Cardiac muscle cell (in vitro differentiated cells and primary cell): ENCODE measurements around the gene OR1L1. TPM values are rescaled to one million over a fixed set of nuclear protein-coding genes. Genes with fewer than 3 reads are reported as not detected.

Experiments
- DNase-seq, 2 donors: peaks; one replicate each; pipeline versions ENCODE4 v3.0.0 to v3.0.0-alpha.2; 2010 to 2017; ENCODE audit warnings: low read depth in 1 of 2, low spot score in 1 of 2
- H3K27ac ChIP-seq: fragments of 200-600 bp; sonication (generic); 2 replicates; pipeline ENCODE4 v1.5.1; 2016
- H3K27me3 ChIP-seq: fragments of 200-600 bp; sonication (generic); 2 replicates; pipeline ENCODE4 v1.6.0; 2016; ENCODE audit warnings: control low read depth
- H3K36me3 ChIP-seq: fragments of 200-600 bp; sonication (generic); 2 replicates; pipeline ENCODE4 v1.5.1; 2016; ENCODE audit warnings: control low read depth
- H3K4me1 ChIP-seq: fragments of 200-600 bp; sonication (generic); 2 replicates; pipeline ENCODE4 v1.8.1; 2017; ENCODE audit warnings: low read depth, mild to moderate bottlenecking, mixed run types
- H3K4me3 ChIP-seq: fragments of 200-600 bp; sonication (generic); 2 replicates; pipeline ENCODE4 v1.5.1; 2016; ENCODE audit warnings: mild to moderate bottlenecking
- H3K9me3 ChIP-seq: fragments of 200-600 bp; sonication (generic); 2 replicates; pipeline ENCODE4 v1.5.1; 2017; ENCODE audit warnings: low read depth, mild to moderate bottlenecking, control low read depth
- CTCF ChIP-seq: IDR thresholded peaks from 2 replicates; pipeline ENCODE4 v1.5.1; 2012; ENCODE audit warnings: low read depth, mild to moderate bottlenecking, low read length
- polyA plus RNA-seq: library from polyadenylated mRNA; unstranded; fragments of >200 nt; fragmentation: Nextera tagmentation; extraction: Ambion mirVana; gene quantifications from 2 replicates; pipeline ENCODE4 v1.2.1, GENCODE V29; 2016
- total RNA-seq: library from RNA; depleted of rRNA; stranded (reverse); fragments of >200 nt; gene quantifications from 2 replicates; pipeline ENCODE4 v1.2.3, GENCODE V29; 2016

Gene OR1L1
- total and polyA plus RNA-seq, 2 experiments from 2014 or later = not detected

GRCh38 chr9:122657527-122657926, 4.0 kb upstream of the OR1L1 start, which contains the start of gene OR1B1:
Gene OR1B1 (minus strand): TSS chr9:122657627.
- Histone ChIP-seq H3K4me3 (no peak within 1 kb of the TSS), H3K27ac (no peak within 1 kb of the TSS), H3K4me1 (no peaks in the 10 kb centered on the region), H3K36me3 (no peaks in the 10 kb centered on the region), H3K9me3 (peaks cover 4% of the 10 kb centered on the region), H3K27me3 (no peaks in the 10 kb centered on the region)
- DNase-seq = no peak
- TF ChIP-seq CTCF = no peak

- Histone ChIP-seq H3K4me3 (no peak overlapping the region), H3K27me3 (no peaks in the 10 kb centered on the region), H3K4me1 (no peaks in the 10 kb centered on the region), H3K27ac (no peak overlapping the region), H3K9me3 (no peaks in the 10 kb centered on the region), H3K36me3 (no peaks in the 10 kb centered on the region)
- TF ChIP-seq CTCF = no peak
- no peak for DNase-seq
These were observed 11.0 kb downstream of the OR1L1 start for GRCh38 chr9:122672481-122672880.

GRCh38 chr9:122684851-122685250, 23.3 kb downstream of the OR1L1 start:
- Histone ChIP-seq H3K4me3 (no peak overlapping the region), H3K27me3 (no peaks in the 10 kb centered on the region), H3K9me3 (no peaks in the 10 kb centered on the region), H3K36me3 (no peaks in the 10 kb centered on the region), H3K4me1 (no peaks in the 10 kb centered on the region), H3K27ac (no peak overlapping the region)
- no peak for TF ChIP-seq CTCF
- DNase-seq = no peak

GRCh38 chr9:122695696-122696095, 34.2 kb downstream of the OR1L1 start:
- no peak for TF ChIP-seq CTCF
- no peak overlapping the region for H3K27ac ChIP-seq

More at GRCh38 chr9:122695696-122696095, 34.2 kb downstream of the OR1L1 start:
- Histone ChIP-seq H3K36me3 (no peaks in the 10 kb centered on the region), H3K4me1 (no peaks in the 10 kb centered on the region), H3K9me3 (no peaks in the 10 kb centered on the region), H3K27me3 (no peaks in the 10 kb centered on the region), H3K4me3 (no peak overlapping the region)
- DNase-seq = no peak

Other genes starting within 250 kb of the OR1L1 start
- gene OR1J1, start 183.8 kb upstream of the OR1L1 start, total RNA-seq = not detected in 2 replicates
- not detected in 2 replicates for gene OR1J1, start 183.8 kb upstream of the OR1L1 start, polyA plus RNA-seq
- gene OR1J2, start 150.9 kb upstream of the OR1L1 start, total RNA-seq = not detected in 2 replicates
- not detected in 2 replicates for gene OR1J2, start 150.9 kb upstream of the OR1L1 start, polyA plus RNA-seq
- gene OR1J4, start 142.6 kb upstream of the OR1L1 start, total RNA-seq = not detected in 2 replicates
- gene OR1J4, start 142.6 kb upstream of the OR1L1 start, polyA plus RNA-seq = not detected in 2 replicates
- gene OR1N1, start 134.4 kb upstream of the OR1L1 start, total RNA-seq = not detected in 2 replicates
- gene OR1N1, start 134.4 kb upstream of the OR1L1 start, polyA plus RNA-seq = not detected in 2 replicates
- gene OR1N2, start 108.6 kb upstream of the OR1L1 start, total RNA-seq = not detected in 2 replicates
- gene OR1N2, start 108.6 kb upstream of the OR1L1 start, polyA plus RNA-seq = not detected in 2 replicates
- not detected in 2 replicates for gene OR1L8, start 78.3 kb upstream of the OR1L1 start, total RNA-seq
- not detected in 2 replicates for gene OR1L8, start 78.3 kb upstream of the OR1L1 start, polyA plus RNA-seq
- not detected in 2 replicates for gene OR1Q1, start 47.0 kb upstream of the OR1L1 start, total RNA-seq
- not detected in 2 replicates for gene OR1Q1, start 47.0 kb upstream of the OR1L1 start, polyA plus RNA-seq
- gene OR1B1, start 4.1 kb upstream of the OR1L1 start, total RNA-seq = not detected in 2 replicates
- not detected in 2 replicates for gene OR1B1, start 4.1 kb upstream of the OR1L1 start, polyA plus RNA-seq
- not detected in 2 replicates for gene OR1L3, start 13.4 kb downstream of the OR1L1 start, total RNA-seq
- not detected in 2 replicates for gene OR1L3, start 13.4 kb downstream of the OR1L1 start, polyA plus RNA-seq
- not detected in 2 replicates for gene OR1L4, start 62.3 kb downstream of the OR1L1 start, total RNA-seq
- not detected in 2 replicates for gene OR1L4, start 62.3 kb downstream of the OR1L1 start, polyA plus RNA-seq
- not detected in 2 replicates for gene OR1L6, start 80.6 kb downstream of the OR1L1 start, total RNA-seq
- gene OR1L6, start 80.6 kb downstream of the OR1L1 start, polyA plus RNA-seq = 0.56 TPM in 1 of 2 replicates, not detected in the other
- not detected in 2 replicates for gene OR5C1, start 127.2 kb downstream of the OR1L1 start, total RNA-seq
- gene OR5C1, start 127.2 kb downstream of the OR1L1 start, polyA plus RNA-seq = not detected in 2 replicates
- not detected in 2 replicates for gene OR1K1, start 138.4 kb downstream of the OR1L1 start, total RNA-seq
- gene OR1K1, start 138.4 kb downstream of the OR1L1 start, polyA plus RNA-seq = 0.20 and 0.44 TPM in 2 replicates
- gene PDCL, start 166.9 kb downstream of the OR1L1 start, total RNA-seq = 17.4 and 20.8 TPM in 2 replicates
- gene PDCL, start 166.9 kb downstream of the OR1L1 start, polyA plus RNA-seq = 14.2 and 15.3 TPM in 2 replicates
- gene RC3H2, start 243.6 kb downstream of the OR1L1 start, total RNA-seq = 48.9 and 57.7 TPM in 2 replicates
- gene RC3H2, start 243.6 kb downstream of the OR1L1 start, polyA plus RNA-seq = 31.1 and 37.7 TPM in 2 replicates